Measurements from ENCODE around the gene POU2F2.

Gene POU2F2

DNA sequence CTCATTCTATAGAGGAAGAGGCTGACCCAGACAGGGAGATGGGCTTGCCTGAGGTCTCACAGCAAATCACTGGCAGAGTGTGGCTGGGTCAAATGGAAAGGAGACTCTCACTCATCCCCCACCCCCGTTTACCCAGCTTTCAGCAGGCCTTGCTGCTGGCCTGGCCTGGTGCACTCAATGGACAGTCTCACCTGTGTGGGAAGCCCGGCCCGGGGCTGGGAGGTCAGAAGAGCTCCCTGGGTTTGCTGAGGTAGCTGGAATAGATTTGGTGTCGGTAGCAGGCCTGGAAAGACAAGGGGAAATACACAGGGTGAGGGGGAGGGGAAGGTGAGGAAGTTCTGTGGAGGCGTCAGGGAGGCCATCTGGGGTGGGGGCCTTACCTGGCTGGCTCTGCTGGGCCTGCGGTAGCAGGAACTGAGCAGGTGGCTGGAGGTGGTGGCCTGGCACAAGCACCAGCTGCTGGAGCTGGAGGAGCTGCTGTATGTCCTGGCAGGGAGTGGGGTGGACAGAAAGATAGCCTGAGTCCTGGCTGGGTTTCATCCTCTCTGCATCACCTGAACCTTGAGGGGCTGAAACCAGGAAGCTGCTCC, 32.8 kb downstream of the POU2F2 start:
- no peak for DNase-seq (ENCODE audit: low spot score)

GRCh38 chr19:42098781-42099180, 33.5 kb downstream of the POU2F2 start:
- DNase-seq (ENCODE audit: low spot score), result no peak

DNA sequence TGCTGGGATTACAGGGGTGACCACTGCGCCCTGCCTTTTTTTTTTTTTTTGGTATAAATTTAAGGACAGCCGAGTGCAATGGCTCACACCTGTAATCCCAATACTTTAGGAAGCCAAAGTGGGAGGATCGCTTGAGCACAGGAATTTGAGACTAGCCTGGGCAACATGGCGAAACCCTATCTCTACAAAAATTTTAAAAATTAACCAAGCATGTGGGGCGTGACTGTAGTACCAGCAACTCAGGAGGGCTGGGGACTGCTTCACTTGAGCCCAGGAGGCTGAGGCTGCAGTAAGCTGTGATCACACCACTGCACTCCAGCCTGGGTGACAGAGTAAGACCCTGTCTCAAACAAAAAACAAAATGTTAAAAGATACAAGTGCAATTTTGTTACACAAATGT, 34.8 kb downstream of the POU2F2 start:
- DNase-seq (ENCODE audit: low spot score), result no peak

- DNase-seq (ENCODE audit: low spot score), result no peak
These were observed 35.9 kb downstream of the POU2F2 start for GRCh38 chr19:42096255-42096837.

GRCh38 chr19:42095814-42096230, 36.4 kb downstream of the POU2F2 start:
- DNase-seq (ENCODE audit: low spot score), result no peak

GRCh38 chr19:42095142-42095813, 37.0 kb downstream of the POU2F2 start:
- no peak for DNase-seq (ENCODE audit: low spot score)

GRCh38 chr19:42093926-42094325, 38.3 kb downstream of the POU2F2 start:
- DNase-seq (ENCODE audit: low spot score), result no peak

DNA sequence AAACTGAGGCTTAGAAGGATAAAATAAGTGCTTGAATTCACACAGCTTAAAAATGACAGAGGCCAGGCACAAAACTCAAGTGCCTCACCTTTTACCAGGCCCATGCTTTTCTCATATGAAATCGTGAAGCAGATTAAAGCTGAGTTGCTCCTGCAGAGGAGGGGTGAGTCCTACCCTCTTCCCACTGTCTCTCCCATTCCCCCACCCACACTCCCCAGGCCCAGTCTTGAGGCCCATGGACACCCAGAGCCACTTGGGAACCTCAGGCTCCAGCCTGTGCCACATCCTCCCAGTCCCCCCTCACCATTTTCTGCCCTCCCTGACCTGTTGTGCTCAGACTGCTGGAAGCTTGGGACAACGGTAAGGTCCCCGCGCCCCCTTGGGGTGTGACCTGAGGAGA, 38.7 kb downstream of the POU2F2 start:
- no peak for DNase-seq (ENCODE audit: low spot score)

- DNase-seq (ENCODE audit: low spot score), result no peak
These were observed 39.9 kb downstream of the POU2F2 start for GRCh38 chr19:42092350-42092749.

DNA sequence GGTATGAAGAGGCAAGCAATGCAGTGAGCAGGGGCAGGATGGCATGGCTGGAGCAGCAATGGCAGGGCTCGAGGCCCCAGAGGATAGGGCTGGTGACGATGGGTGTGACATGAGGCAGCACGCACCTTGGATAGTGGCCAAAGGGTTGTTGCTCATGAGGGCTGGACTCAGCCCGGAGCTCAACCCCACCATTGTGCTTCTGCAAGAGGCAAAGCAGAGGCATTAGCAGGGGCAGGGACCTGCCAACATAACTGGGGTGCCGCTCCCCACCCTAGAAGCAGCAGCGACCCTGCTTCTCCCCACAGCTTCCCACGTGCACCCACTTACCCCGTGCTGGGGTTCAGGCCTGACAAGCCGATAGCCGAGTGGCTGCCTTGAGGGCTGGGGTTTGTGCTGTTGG, 40.5 kb downstream of the POU2F2 start:
- no peak for DNase-seq (ENCODE audit: low spot score)

DNA sequence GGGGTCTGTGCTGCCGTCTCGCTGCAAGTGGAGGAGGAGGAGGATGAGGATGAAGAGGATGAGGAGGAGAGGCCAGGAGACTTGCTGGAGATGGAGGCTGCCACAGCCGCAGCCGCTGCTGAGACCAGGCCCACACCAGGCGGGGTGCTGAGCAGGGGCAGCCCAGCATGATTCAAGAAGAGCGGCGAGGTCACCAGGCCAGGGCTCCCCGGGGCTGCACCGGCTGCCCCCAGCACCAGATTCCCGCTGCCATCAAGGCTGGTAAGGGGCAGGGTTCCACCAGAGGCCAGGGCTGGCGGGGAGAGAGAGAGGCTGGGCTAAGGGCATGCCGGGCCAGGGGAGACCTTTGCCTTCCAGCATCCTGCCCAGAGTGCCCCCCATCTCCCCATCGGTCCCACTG, 40.9 kb downstream of the POU2F2 start:
- DNase-seq (ENCODE audit: low spot score), result no peak

DNA sequence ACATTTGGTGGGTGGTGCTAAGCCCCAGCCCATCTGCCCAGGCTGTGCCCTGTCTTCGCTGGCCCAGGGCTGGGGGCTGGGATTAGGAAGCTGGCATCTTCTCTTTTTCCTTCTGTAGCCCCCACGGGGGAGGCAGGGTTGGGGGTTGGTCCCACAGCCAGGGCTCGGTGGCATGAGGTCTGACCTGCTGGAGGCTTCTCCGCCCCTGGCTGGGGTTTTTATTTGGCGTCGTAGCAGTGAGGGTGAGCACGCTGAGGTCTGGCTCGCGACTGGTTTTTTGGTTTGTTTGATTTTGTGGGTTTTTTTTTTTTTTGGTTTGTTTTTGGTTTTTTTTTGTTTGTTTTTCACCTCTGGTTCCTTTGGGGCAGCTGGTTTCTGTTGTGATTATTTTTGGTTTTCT, 41.6 kb downstream of the POU2F2 start:
- DNase-seq (ENCODE audit: low spot score), result no peak

DNA sequence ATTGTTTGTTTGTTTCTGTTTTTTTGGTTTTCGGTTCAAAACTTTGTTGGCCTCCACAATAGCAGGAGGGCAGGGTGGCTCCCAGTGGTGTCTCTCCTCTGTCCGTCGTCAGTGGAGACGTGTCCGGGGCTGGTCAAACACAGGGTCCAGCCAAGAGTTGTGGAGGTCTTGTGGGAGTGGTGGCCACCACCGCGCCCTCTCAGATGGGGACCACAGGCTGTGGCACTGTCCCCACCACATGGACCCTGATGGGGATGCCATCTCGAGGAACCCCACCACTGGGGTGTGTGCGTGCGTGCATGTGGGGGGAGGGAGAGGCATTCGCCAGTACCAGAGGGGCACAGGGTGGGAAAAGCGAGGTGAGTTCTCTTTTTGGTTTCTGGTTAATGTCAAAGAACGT, 42.5 kb downstream of the POU2F2 start:
- DNase-seq (ENCODE audit: low spot score), result no peak

- DNase-seq (ENCODE audit: low spot score), result no peak
These were observed 43.0 kb downstream of the POU2F2 start for GRCh38 chr19:42089191-42089750.

- DNase-seq (ENCODE audit: low spot score), result no peak
These were observed 43.6 kb downstream of the POU2F2 start for GRCh38 chr19:42088471-42089190.

- DNase-seq (ENCODE audit: low spot score), result no peak
These were observed 45.3 kb downstream of the POU2F2 start for GRCh38 chr19:42086770-42087550.

GRCh38 chr19:42086188-42086736, 46.0 kb downstream of the POU2F2 start:
- DNase-seq (ENCODE audit: low spot score), result no peak

- no peak for DNase-seq (ENCODE audit: low spot score)
These were observed 48.7 kb downstream of the POU2F2 start for GRCh38 chr19:42083537-42083936.

DNA sequence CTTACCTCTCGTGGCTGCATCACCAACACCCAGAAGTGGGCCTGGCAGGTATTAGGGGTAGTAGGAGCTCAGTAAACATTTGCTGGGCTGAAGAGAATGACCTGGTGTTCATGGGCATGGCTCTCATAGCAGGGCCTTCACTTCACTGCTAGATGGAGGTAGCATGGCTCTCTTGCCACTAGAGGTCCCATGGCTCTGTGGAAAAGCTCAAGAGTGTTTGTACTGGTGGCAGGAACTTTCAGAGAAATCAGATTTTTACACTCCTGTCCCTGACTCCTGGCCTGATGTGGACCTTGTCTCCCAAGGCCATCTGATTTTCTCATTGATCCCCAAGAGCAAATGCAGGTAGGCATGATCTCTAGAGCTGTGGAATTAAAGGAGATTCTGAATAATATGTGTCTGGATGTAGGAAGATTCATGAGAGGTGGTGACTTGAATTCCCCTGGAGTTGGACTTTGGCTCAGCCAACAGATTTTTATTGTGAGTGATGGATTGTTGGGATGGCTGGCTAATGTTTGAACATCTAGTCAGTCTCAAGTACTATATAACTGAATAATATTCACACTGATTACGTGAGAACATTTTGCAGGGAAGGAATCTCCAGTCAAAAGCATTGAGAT, 50.6 kb downstream of the POU2F2 start:
- DNase-seq (ENCODE audit: low spot score), result no peak

DNA sequence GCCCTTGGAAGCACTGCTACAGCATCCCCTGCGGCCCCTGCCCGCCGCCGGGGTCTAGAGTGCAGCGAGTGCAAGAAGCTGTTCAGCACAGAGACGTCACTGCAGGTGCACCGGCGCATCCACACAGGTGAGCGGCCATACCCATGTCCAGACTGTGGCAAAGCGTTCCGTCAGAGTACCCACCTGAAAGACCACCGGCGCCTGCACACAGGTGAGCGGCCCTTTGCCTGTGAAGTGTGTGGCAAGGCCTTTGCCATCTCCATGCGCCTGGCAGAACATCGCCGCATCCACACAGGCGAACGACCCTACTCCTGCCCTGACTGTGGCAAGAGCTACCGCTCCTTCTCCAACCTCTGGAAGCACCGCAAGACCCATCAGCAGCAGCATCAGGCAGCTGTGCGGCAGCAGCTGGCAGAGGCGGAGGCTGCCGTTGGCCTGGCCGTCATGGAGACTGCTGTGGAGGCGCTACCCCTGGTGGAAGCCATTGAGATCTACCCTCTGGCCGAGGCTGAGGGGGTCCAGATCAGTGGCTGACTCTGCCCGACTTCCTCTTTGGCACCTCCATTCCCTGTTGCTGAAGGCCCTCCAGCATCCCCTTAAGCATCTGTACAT, 51.4 kb downstream of the POU2F2 start:
- DNase-seq (ENCODE audit: low spot score), result no peak
